HEK293 (cell line): ENCODE measurements around the gene P2RX4.
A peak's percentile ranks its signal among the peaks of the same experiment; 100 is the strongest.

Experiments
- GLI2 ChIP-seq: fragments of 450-650 bp; formaldehyde crosslinking; IDR thresholded peaks from 2 replicates; pipeline ENCODE4; 2017; ENCODE audit warnings: missing biosample characterization, missing genetic modification characterization, low read depth, borderline replicate concordance
- GLI4 ChIP-seq: fragments of 450-650 bp; formaldehyde crosslinking; IDR thresholded peaks from 2 replicates; pipeline ENCODE4 v1.5.1; 2016; ENCODE audit warnings: missing biosample characterization, missing genetic modification characterization
- GLIS2 ChIP-seq: fragments of 450-650 bp; formaldehyde crosslinking; IDR thresholded peaks from 2 replicates; pipeline ENCODE4 v1.5.1; 2016; ENCODE audit warnings: missing biosample characterization, missing genetic modification characterization
- IKZF3 ChIP-seq: fragments of 450-650 bp; IDR thresholded peaks from 2 replicates; pipeline ENCODE4 v1.5.0; 2018; ENCODE audit warnings: missing biosample characterization, mild to moderate bottlenecking, missing genetic modification characterization, moderate library complexity
- KLF16 ChIP-seq: fragments of 450-650 bp; formaldehyde crosslinking; IDR thresholded peaks from 2 replicates; pipeline ENCODE4 v1.5.1; 2017; ENCODE audit warnings: missing biosample characterization, missing genetic modification characterization
- OSR2 ChIP-seq: fragments of 450-650 bp; formaldehyde crosslinking; IDR thresholded peaks from 2 replicates; pipeline ENCODE4 v1.5.1; 2016; ENCODE audit warnings: missing biosample characterization, missing genetic modification characterization
- PRDM1 ChIP-seq: fragments of 450-650 bp; formaldehyde crosslinking; IDR thresholded peaks from 2 replicates; pipeline ENCODE4; 2016; ENCODE audit warnings: missing biosample characterization, missing genetic modification characterization
- RBAK ChIP-seq: fragments of 450-650 bp; formaldehyde crosslinking; IDR thresholded peaks from 2 replicates; pipeline ENCODE4 v1.5.1; 2016; ENCODE audit warnings: missing biosample characterization, missing genetic modification characterization
- SALL2 ChIP-seq: fragments of 450-650 bp; formaldehyde crosslinking; IDR thresholded peaks from 2 replicates; pipeline ENCODE4 v1.5.0; 2017; ENCODE audit warnings: missing biosample characterization, mild to moderate bottlenecking, missing genetic modification characterization, borderline replicate concordance
- ZBTB48 ChIP-seq: fragments of 450-650 bp; formaldehyde crosslinking; IDR thresholded peaks from 2 replicates; pipeline ENCODE4 v1.5.1; 2016; ENCODE audit warnings: missing biosample characterization, missing genetic modification characterization
- ZBTB7A ChIP-seq: fragments of 450-650 bp; formaldehyde crosslinking; IDR thresholded peaks from 2 replicates; pipeline ENCODE4 v1.5.1; 2016; ENCODE audit warnings: low read depth, missing biosample characterization, missing genetic modification characterization
- ZNF146 ChIP-seq: fragments of 450-650 bp; formaldehyde crosslinking; IDR thresholded peaks from 2 replicates; pipeline ENCODE4 v1.5.1; 2016; ENCODE audit warnings: missing biosample characterization, missing genetic modification characterization
- ZNF157 ChIP-seq: fragments of 450-650 bp; formaldehyde crosslinking; IDR thresholded peaks from 2 replicates; pipeline ENCODE4 v1.5.1; 2016; ENCODE audit warnings: missing biosample characterization, missing genetic modification characterization
- ZNF169 ChIP-seq: fragments of 450-650 bp; formaldehyde crosslinking; IDR thresholded peaks from 2 replicates; pipeline ENCODE4 v1.5.1; 2016; ENCODE audit warnings: missing biosample characterization, missing genetic modification characterization
- ZNF214 ChIP-seq: fragments of 450-650 bp; formaldehyde crosslinking; IDR thresholded peaks from 2 replicates; pipeline ENCODE4 v1.5.1; 2017; ENCODE audit warnings: missing biosample characterization, mild to moderate bottlenecking, missing genetic modification characterization, borderline replicate concordance
- ZNF266 ChIP-seq: fragments of 450-650 bp; formaldehyde crosslinking; IDR thresholded peaks from 2 replicates; pipeline ENCODE4 v1.5.1; 2016; ENCODE audit warnings: missing biosample characterization, missing genetic modification characterization, low read depth
- ZNF311 ChIP-seq: fragments of 450-650 bp; formaldehyde crosslinking; IDR thresholded peaks from 2 replicates; pipeline ENCODE4 v1.5.1; 2017; ENCODE audit warnings: missing biosample characterization, missing genetic modification characterization, borderline replicate concordance
- ZNF341 ChIP-seq: fragments of 450-650 bp; formaldehyde crosslinking; IDR thresholded peaks from 2 replicates; pipeline ENCODE4; 2016; ENCODE audit warnings: low read depth, missing biosample characterization, missing genetic modification characterization
- ZNF350 ChIP-seq: fragments of 450-650 bp; formaldehyde crosslinking; IDR thresholded peaks from 2 replicates; pipeline ENCODE4 v1.5.0; 2017; ENCODE audit warnings: missing biosample characterization, mild to moderate bottlenecking, missing genetic modification characterization
- ZNF366 ChIP-seq: fragments of 450-650 bp; formaldehyde crosslinking; conservative IDR thresholded peaks from 2 replicates; pipeline ENCODE4 v1.5.1; 2016; ENCODE audit warnings: missing biosample characterization, missing genetic modification characterization
- ZNF433 ChIP-seq: fragments of 450-650 bp; formaldehyde crosslinking; IDR thresholded peaks from 2 replicates; pipeline ENCODE4 v1.5.1; 2016; ENCODE audit warnings: missing biosample characterization, missing genetic modification characterization, low read depth
- ZNF514 ChIP-seq: fragments of 450-650 bp; formaldehyde crosslinking; IDR thresholded peaks from 2 replicates; pipeline ENCODE4 v1.5.1; 2016; ENCODE audit warnings: missing biosample characterization, missing genetic modification characterization
- ZNF521 ChIP-seq: fragments of 450-650 bp; formaldehyde crosslinking; IDR thresholded peaks from 2 replicates; pipeline ENCODE4 v1.5.1; 2017; ENCODE audit warnings: missing biosample characterization, mild to moderate bottlenecking, missing genetic modification characterization
- ZNF529 ChIP-seq: fragments of 450-650 bp; formaldehyde crosslinking; IDR thresholded peaks from 2 replicates; pipeline ENCODE4 v1.5.1; 2017; ENCODE audit warnings: missing genetic modification characterization, missing biosample characterization; ENCODE audit not compliant: insufficient replicate concordance
- TF ChIP-seq, protein P1 (sequence below): fragments of 450-650 bp; formaldehyde crosslinking; conservative IDR thresholded peaks from 2 replicates; pipeline ENCODE4 v1.5.1; 2016; ENCODE audit warnings: low read depth, missing biosample characterization, missing genetic modification characterization
- TF ChIP-seq, protein P2 (sequence below): fragments of 450-650 bp; formaldehyde crosslinking; IDR thresholded peaks from 2 replicates; pipeline ENCODE4 v1.5.1; 2017; ENCODE audit warnings: missing biosample characterization, missing genetic modification characterization
- TF ChIP-seq, protein P3 (sequence below): fragments of 450-650 bp; formaldehyde crosslinking; IDR thresholded peaks from 2 replicates; pipeline ENCODE4 v1.5.1; 2016; ENCODE audit warnings: missing biosample characterization, missing genetic modification characterization
- TF ChIP-seq, protein P4 (sequence below): fragments of 450-650 bp; formaldehyde crosslinking; IDR thresholded peaks from 2 replicates; pipeline ENCODE4 v1.5.1; 2016; ENCODE audit warnings: missing biosample characterization, missing genetic modification characterization

Gene P2RX4

DNA sequence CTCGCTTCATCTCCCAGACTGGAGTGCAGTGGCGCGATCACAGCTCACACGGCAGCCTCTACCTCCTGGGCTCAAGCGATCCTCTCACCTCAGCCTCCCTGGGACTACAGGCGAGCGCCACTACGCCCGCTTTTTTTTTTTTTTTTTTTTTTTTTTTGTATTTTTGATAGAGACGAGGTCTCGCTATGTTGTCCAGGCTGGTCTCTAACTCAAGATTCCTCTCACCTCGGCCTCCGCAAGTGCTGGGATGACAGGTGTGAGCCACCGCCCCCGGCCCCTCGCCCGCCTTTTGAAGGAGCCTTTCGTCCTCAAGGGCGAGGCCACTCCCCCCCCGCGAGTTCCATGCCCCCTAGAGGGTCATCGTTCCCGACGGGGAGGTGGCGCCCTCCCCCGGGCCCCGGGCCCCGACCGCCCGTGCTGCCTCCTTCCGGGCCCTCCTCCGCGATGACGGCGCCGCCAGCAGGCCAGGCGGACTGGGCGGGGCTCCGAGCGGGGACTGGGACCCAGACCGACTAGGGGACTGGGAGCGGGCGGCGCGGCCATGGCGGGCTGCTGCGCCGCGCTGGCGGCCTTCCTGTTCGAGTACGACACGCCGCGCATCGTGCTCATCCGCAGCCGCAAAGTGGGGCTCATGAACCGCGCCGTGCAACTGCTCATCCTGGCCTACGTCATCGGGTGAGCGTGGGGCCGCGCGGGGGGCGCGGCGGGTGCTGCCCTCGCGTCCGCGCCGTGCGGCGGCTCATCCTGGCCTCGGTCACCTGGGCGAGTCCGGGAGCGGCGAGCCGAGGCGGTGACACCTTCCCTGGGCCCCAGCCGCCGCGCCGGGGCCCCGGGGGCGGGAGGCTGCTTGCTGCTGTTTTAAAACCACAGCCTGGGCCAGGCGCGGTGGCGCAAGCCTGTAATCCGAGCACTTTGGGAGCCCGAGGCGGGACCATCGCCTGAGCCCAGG, at the start of gene P2RX4 (continued):
- TF ChIP-seq, protein P1, sequence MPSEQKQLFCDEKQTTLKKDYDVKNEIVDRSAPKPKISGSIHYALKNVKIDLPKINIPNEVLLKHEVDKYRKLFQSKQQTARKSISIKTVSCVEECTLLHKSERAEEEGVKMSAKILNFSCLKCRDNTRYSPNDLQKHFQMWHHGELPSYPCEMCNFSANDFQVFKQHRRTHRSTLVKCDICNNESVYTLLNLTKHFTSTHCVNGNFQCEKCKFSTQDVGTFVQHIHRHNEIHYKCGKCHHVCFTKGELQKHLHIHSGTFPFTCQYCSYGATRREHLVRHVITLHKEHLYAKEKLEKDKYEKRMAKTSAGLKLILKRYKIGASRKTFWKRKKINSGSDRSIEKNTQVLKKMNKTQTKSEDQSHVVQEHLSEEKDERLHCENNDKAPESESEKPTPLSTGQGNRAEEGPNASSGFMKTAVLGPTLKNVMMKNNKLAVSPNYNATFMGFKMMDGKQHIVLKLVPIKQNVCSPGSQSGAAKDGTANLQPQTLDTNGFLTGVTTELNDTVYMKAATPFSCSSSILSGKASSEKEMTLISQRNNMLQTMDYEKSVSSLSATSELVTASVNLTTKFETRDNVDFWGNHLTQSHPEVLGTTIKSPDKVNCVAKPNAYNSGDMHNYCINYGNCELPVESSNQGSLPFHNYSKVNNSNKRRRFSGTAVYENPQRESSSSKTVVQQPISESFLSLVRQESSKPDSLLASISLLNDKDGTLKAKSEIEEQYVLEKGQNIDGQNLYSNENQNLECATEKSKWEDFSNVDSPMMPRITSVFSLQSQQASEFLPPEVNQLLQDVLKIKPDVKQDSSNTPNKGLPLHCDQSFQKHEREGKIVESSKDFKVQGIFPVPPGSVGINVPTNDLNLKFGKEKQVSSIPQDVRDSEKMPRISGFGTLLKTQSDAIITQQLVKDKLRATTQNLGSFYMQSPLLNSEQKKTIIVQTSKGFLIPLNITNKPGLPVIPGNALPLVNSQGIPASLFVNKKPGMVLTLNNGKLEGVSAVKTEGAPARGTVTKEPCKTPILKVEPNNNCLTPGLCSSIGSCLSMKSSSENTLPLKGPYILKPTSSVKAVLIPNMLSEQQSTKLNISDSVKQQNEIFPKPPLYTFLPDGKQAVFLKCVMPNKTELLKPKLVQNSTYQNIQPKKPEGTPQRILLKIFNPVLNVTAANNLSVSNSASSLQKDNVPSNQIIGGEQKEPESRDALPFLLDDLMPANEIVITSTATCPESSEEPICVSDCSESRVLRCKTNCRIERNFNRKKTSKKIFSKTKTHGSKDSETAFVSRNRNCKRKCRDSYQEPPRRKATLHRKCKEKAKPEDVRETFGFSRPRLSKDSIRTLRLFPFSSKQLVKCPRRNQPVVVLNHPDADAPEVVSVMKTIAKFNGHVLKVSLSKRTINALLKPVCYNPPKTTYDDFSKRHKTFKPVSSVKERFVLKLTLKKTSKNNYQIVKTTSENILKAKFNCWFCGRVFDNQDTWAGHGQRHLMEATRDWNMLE (tag by site-specific recombination): no peak
- no peak; the same call in 1 of the 2 replicates for TF ChIP-seq ZBTB7A
- TF ChIP-seq, protein P2, sequence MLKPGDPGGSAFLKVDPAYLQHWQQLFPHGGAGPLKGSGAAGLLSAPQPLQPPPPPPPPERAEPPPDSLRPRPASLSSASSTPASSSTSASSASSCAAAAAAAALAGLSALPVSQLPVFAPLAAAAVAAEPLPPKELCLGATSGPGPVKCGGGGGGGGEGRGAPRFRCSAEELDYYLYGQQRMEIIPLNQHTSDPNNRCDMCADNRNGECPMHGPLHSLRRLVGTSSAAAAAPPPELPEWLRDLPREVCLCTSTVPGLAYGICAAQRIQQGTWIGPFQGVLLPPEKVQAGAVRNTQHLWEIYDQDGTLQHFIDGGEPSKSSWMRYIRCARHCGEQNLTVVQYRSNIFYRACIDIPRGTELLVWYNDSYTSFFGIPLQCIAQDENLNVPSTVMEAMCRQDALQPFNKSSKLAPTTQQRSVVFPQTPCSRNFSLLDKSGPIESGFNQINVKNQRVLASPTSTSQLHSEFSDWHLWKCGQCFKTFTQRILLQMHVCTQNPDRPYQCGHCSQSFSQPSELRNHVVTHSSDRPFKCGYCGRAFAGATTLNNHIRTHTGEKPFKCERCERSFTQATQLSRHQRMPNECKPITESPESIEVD (tag by site-specific recombination): no peak
- no peak for TF ChIP-seq ZNF433 (tag by site-specific recombination)
- TF ChIP-seq, protein P3, sequence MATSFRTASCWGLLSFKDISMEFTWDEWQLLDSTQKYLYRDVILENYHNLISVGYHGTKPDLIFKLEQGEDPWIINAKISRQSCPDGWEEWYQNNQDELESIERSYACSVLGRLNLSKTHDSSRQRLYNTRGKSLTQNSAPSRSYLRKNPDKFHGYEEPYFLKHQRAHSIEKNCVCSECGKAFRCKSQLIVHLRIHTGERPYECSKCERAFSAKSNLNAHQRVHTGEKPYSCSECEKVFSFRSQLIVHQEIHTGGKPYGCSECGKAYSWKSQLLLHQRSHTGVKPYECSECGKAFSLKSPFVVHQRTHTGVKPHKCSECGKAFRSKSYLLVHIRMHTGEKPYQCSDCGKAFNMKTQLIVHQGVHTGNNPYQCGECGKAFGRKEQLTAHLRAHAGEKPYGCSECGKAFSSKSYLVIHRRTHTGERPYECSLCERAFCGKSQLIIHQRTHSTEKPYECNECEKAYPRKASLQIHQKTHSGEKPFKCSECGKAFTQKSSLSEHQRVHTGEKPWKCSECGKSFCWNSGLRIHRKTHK (tag by site-specific recombination): no peak
- TF ChIP-seq ZNF521 (tag by site-specific recombination): no peak
- TF ChIP-seq GLI2: no peak
- no peak for TF ChIP-seq PRDM1
- no peak for TF ChIP-seq ZNF514
- TF ChIP-seq, protein P4, sequence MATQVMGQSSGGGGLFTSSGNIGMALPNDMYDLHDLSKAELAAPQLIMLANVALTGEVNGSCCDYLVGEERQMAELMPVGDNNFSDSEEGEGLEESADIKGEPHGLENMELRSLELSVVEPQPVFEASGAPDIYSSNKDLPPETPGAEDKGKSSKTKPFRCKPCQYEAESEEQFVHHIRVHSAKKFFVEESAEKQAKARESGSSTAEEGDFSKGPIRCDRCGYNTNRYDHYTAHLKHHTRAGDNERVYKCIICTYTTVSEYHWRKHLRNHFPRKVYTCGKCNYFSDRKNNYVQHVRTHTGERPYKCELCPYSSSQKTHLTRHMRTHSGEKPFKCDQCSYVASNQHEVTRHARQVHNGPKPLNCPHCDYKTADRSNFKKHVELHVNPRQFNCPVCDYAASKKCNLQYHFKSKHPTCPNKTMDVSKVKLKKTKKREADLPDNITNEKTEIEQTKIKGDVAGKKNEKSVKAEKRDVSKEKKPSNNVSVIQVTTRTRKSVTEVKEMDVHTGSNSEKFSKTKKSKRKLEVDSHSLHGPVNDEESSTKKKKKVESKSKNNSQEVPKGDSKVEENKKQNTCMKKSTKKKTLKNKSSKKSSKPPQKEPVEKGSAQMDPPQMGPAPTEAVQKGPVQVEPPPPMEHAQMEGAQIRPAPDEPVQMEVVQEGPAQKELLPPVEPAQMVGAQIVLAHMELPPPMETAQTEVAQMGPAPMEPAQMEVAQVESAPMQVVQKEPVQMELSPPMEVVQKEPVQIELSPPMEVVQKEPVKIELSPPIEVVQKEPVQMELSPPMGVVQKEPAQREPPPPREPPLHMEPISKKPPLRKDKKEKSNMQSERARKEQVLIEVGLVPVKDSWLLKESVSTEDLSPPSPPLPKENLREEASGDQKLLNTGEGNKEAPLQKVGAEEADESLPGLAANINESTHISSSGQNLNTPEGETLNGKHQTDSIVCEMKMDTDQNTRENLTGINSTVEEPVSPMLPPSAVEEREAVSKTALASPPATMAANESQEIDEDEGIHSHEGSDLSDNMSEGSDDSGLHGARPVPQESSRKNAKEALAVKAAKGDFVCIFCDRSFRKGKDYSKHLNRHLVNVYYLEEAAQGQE: no peak
- no peak for TF ChIP-seq SALL2 (tag by site-specific recombination)
- no peak for TF ChIP-seq ZNF146
- no peak for TF ChIP-seq RBAK (tag by site-specific recombination)
- TF ChIP-seq IKZF3 (tag by site-specific recombination): peak; percentile 66
- no peak for TF ChIP-seq ZNF157 (tag by site-specific recombination)
- no peak; the same call in 1 of the 2 replicates for TF ChIP-seq OSR2 (tag by site-specific recombination)
- peak; percentile 25 for TF ChIP-seq KLF16 (tag by site-specific recombination)
- no peak for TF ChIP-seq ZNF529 (tag by site-specific recombination)
- TF ChIP-seq ZNF169 (tag by site-specific recombination): no peak
- no peak for TF ChIP-seq ZNF350 (tag by site-specific recombination)
- TF ChIP-seq ZNF266 (tag by site-specific recombination): no peak
- no peak for TF ChIP-seq GLI4
- no peak for TF ChIP-seq ZNF214 (tag by site-specific recombination)
- peak; percentile 83 for TF ChIP-seq GLIS2 (tag by site-specific recombination)
- no peak for TF ChIP-seq ZNF311 (tag by site-specific recombination)
- peak; percentile 80 for TF ChIP-seq ZBTB48
- peak; percentile 8; the same call in 1 of the 2 replicates for TF ChIP-seq ZNF341 (tag by site-specific recombination)
- no peak for TF ChIP-seq ZNF366 (tag by site-specific recombination)
